ENCODE results near the gene PCSK6.

PCSK6 gene

DNA sequence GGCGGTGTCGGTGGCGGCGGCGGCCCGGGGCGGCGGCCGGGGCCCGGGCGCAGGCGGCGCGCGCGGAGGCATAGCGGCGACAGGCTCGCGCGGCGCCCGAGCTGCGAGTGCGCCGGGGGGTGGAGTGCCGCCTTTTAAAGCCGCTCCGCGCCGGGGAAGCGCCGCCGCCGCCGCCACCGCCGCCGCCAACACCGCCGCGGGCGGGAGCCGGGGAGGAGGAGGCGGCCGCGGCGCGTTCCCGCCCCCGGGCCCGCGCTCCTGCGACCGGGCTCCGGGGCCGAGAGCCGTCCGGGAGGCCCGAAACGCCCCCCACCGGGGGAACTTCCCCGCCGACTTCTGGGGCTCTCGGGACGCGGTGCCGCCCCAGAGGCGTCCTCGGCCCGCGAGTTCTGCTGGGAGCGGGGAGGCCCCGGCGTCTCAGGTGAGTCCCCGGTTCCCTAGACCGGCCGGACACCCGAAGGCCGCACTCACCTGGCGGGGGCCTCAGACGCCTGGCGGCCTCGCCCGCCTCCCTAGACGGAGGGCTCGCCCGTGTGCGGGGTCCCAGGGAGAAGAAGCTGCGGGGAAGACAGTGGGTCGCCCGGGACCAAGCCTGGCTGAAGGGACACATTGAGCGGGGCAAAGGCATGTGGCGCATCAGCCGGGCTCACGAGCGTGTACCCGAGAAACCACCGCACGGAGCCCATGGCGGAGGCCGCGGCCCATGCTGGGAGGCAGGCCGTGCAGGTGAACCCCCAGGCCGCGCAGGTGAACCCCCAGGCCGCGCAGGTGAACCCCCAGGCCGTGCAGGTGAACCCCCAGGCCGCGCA is at the start of gene PCSK6:
Gene PCSK6, minus strand, starts transcription at position 109 of the 809 bp plus-strand sequence. Its CDS starts 37 bp downstream, at position 72.
- no peak for DNase-seq (ENCODE audit: low read depth, low spot score)
- H3K27ac ChIP-seq: no peak within 1 kb of the TSS

DNA sequence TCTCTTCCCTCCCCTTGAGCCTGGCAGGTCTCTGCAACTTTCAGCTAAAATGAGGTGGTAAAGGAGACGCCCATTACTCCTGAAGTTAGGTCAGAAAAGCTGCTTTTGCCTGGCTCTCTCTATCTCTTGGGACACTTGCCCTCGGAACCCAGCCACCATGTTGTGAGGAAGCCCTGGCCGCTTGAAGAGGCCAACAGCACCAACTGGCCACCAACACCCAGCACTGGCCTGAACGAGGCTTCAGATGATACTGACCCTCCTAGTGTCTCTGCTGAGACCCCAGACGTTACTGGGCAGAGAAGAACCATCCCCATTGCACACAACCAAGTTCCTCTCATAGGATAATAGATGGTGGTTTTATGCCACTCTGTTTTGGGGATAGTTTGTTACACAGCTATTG is 49.5 kb upstream of the PCSK6 start:
- DNase-seq (ENCODE audit: low read depth, low spot score): no peak
- no peak overlapping the region for H3K27ac ChIP-seq

DNA sequence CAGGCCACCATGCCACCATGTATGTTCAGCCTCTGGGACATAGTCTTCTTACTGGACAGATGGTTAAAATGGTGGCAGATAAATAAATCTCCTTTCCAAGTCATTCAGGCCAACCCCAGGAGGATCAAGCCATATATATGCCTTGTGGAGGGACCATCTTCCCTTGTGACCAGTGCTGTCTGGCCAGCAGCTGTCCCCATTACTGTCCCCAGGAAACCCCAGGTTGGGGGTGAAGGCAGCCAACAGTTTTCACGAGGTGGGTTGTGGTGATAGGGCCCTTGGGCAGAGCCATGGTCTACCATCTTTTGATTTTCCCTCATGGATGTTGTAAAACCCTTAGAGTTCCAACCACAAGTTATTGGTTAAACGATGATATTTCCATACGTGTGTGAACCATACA is 48.7 kb upstream of the PCSK6 start:
- H3K27ac ChIP-seq: no peak overlapping the region
- no peak for DNase-seq (ENCODE audit: low read depth, low spot score)

DNA sequence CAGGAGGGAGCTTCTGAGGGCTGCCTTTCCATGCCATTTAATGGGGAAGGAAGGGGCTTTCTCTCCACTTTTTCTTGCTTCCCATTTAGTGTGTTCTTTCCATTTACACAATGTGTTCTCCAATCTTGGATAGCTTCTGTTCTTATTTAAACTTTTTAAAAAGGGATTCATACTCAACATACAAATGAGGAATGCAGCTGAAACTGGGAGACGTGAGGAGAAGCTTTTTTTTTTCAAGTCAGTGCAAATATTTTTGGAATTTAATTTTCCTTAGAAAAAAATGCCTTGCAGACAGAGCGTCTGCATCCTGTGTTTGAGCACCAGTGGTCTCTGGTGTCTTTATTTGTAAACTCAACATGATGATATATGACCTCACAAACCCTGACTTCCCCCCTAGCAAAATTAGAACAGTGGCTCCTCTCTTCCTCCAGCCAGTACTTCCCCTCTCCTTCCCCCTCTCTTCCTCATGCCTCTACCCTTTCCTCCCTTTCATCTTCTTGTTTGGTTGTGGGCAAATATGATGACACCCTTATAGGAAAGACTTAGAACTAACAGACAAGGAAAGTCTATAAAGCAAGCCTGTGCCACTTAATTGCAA is 48.1 kb upstream of the PCSK6 start:
- no peak for DNase-seq (ENCODE audit: low read depth, low spot score)
- no peak overlapping the region for H3K27ac ChIP-seq

DNA sequence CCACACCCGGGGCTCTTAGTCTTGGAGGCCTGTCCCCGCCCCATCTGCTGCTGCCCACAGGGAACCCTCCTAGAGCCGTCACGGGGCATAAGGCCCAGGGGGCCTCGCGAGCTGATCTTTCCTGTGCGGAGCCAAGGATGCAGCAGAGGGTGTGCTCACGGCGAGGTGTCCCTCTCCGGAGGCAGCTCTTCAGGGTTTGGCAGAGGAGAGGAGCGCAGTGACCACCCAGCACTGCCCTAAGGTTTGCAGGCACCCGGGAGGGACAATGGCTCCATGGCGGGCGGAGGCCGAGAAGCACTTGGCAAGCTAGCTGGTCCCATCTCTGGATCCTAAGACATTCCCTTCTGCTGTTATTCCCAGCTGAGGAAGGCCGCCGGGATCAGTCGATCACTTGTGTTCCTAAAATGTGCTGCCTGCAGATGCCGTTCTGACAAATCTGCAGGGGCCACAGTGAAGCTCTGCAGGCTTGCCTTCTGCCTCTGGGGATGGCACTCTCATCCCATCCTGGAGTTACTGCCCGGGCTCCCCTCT is 47.4 kb upstream of the PCSK6 start:
- no peak for DNase-seq (ENCODE audit: low read depth, low spot score)
- no peak overlapping the region for H3K27ac ChIP-seq

DNA sequence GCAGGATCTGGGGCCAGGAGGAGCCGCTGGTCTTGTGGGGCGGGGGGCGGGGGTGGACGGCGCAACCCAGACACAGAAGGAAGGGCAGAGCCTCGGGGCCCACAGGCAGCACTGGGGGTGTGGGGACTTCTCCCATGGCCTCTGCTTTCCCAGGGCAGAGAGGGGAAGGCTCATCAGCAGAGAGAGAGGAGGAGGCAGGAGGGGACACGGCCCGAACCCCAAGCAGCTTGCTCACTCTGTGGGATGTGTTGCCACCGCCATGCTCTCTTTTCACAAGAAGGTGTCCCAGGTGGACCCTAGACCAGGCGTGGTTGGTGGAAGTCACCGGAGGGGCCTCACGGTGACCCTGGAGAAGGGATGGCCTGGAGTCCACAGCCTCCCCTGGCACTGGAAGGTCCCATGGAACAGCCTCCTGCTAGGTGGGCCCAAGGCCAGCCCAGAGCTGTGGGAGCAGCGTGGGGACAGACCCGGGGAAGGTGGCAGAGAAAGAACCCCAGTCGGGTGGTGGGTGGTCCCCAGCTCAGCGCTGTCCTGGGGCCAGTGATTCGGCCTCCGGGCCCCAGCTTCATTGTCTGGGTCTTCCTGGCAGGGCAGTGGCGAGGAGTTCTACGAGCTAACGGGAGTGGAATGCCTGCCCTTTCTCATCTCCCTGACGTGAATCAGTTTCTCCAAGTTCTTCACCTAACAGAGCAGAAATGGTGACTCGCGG is 46.8 kb upstream of the PCSK6 start:
- no peak for DNase-seq (ENCODE audit: low read depth, low spot score)
- H3K27ac ChIP-seq: no peak overlapping the region

DNA sequence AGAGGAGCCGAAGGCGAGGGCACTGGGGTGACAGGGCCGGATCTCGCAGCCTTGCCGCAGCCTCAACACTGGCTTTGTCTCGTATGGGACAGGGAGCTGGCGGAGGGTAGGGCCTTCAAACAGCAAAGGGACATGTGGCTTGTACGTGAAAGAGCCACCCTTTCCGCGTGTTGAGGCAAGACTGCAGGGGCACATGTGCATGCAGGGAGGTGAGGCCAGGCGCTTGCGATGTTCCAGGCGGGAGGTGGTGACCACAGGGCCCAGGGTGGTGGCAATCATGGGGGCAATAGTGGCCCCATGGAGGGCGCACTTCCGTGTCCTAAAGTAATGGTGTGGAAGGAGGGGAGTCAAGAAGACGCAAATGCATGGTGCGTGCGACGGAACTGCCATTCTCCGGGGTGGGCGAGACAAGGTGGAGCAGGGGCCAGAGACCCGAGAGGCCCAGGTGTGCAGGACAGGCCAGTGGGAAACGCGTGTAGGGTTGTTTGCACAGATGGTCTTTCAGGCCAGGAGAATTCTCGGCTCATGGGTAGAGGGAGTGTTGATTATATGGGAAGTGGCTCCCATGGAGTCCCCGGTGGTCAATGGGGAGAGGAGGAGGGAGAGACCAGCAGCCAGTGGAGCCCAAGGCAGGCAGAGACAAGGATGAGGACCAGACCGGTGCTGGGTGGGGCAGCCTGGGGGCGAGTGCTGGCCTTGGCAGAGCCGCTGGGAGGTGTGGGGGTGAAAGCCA is 45.8 kb upstream of the PCSK6 start:
- no peak overlapping the region for H3K27ac ChIP-seq
- no peak for DNase-seq (ENCODE audit: low read depth, low spot score)

DNA sequence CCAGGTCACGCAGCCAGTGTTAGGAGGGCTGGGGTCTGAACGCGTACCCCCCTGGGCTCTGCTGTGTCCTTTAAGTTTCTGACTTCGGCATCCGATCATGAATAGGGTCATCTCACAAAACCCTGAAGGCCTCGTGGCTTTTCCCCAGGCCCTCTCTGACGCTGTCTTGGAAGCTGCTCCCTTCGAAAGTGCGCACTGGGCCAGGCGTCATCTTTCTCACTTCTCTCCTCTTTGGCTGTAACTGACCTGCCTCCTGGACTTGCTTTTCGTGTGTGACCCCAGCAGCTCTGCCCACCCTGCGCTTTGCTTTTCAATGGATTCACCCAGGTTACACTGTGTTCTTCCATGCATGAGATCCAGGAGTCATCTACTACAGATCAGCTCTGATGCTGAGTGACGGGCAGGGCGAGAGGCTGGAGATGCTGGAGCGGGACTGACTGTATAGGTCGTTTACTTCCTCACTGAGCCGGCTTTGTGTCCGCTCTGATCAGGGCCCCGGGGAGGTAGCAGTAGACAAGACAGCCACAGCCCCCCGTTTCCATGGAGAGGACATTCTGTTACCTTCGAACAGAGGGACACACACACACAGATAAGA is 45.0 kb upstream of the PCSK6 start:
- no peak for DNase-seq (ENCODE audit: low read depth, low spot score)
- no peak overlapping the region for H3K27ac ChIP-seq

DNA sequence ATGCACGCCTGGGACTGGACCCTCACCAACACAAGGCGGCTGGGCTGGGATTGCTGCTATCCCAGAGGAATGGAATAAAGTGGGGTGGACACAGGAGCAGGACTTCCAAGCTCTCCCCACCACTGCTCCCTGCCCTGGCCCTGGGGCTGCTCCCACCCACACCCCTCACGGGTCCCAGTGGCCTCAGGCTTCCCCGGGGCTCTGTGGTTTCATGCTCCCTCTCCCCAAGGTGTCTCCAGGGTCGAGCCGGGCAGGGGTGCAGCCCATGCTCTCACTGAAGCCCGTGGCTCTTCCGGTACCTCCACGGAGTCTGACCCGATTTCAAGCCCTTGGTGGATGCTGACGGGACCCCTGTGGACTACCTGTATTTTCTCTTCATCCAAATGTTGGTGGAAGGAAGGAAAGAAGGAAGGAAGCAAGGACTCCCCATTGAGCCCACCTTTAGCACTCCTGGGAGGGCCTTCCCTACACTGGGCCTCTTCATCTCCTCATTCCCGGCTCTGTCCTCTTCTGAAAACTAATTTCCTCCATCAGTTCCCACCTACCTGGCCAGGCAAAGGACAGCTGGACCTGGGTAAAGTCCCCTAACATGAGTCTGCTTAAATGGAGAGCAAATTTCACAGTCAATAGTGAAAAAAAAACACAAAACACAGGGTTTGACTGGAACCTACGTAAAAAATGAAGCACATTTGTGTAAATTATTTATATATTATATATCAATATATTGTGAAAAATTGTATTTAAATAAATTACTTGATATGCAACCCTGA is 44.0 kb upstream of the PCSK6 start:
- no peak overlapping the region for H3K27ac ChIP-seq
- no peak for DNase-seq (ENCODE audit: low read depth, low spot score)

DNA sequence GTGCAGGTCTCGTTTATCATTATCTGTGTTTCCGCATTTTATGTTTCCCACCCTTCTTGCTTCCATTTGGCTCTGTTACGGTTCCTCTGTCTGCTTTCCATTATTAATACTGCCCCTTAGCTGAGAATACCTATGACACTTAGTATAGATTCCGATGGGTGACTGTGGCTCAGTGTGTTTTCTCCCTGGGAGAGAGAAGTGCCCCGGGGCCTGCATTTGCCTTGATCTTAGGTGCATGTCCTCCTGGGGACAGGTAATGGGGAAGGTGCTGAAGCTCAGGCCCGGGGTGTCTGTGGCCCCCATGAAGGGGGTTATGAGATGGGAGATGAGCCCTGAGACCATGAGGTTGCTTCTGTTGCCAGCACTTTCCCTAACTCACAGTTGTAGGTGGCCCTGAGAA is 43.4 kb upstream of the PCSK6 start:
- no peak overlapping the region for H3K27ac ChIP-seq
- no peak for DNase-seq (ENCODE audit: low read depth, low spot score)

DNA sequence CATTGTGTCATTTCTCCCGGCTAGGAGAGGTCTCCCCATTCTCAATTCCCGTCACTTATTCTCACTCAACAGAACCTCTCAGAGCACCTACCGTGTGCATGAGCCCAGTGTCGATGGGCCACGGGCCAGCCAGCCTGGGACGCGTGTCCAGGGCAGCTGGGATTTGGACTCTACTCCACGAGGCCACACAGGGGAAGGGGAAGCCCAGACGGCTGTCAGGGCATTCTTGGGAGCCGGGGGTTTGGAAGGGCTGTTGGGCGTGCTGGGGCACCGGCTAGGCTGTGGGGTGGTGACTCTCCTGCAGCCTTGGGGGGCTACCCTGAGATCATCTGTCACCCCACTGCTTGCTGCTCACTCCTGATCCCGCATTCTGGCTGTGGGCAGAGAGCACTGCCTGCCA is 41.7 kb upstream of the PCSK6 start:
- H3K27ac ChIP-seq: no peak overlapping the region
- DNase-seq (ENCODE audit: low read depth, low spot score): no peak

DNA sequence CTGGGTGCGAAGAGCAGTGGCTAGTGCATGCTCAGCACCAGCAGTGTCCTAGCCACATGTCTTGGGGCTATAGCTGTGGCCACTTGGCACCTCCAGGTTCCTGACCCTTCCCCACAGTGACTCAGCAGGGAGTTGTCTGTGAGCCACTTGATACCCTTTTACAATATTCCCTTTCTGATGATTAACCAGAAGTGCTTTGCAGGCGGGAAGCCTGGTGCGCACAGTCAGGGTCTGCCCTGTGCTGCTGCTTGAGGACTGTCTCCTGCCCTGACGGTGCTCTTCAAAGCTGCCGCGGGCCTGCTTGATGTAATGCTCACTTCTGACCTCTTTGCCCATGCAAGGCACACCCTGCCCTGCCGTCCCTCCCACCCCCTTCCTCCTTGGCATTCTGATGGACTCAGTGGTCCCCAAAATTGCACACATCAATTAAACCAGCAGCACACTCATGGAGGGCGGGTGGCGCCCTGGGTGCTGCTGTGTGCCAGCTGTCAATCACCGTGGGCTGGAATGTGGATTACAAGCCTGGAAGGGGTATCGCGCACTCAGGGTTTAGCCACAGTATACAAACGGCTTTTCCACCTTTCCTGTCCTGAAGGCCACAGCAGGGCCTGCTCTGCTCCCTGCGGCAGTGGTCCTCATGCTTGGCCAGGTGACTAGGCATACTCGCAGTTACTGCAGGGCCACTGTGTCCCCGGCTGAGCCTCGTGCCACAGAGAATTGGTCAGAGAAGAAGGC is 40.9 kb upstream of the PCSK6 start:
- no peak overlapping the region for H3K27ac ChIP-seq
- DNase-seq (ENCODE audit: low read depth, low spot score): no peak

DNA sequence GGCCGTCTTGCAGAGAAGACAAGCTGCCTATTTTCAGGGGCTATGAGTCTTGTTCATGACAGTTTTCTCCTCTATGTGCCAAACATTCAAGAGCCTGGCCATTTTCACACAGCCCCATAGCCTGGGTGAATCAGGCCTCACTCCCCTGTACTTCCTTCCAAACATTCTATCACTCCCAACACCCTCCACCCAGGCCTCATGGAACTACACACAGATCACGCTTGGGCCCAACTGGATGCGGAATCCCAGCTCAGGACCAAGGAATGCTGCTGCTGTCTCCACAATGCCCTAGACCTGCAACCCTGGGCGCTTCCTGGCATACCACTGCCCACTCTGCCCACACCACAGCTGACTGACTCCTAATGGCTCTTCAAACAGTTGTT is 39.4 kb upstream of the PCSK6 start:
- no peak for DNase-seq (ENCODE audit: low read depth, low spot score)
- no peak overlapping the region for H3K27ac ChIP-seq

DNA sequence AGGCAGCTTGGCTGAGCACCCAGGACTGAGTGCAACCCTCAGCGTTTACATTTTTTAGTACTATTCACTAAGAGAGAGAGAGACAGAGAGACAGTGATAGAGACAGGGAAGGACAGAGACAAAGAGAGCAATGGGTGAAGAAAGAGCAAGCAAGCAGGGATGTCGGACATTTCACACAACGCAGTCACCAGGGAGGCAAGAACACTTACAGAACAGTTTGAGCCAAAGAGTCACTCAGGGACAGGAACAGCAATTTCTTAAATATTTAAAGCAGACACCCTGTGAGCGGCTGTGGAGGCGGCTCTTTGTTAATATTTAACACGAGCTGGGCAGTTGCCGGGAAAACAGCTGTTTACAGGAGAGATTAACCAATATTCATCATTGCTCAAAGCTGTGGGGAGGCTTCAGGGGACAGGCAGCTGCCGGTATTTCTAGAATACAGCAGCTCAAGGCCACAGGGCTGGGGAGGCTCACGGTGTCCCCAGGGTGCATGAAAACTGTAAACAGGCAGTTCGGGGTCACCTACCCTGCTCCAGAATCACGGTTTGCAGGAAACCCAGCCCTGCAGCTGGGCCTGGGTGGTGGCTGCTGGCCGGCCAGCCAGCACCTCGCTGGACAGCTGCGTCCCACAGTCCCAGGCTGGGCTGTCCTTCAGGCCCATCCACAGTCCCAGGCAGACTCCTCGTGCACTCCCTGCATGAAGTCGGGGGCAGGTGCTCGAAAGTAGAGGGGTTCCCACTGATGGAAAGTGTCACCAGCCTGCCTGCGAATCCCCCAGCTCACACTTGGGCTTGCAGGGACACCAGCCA is 38.8 kb upstream of the PCSK6 start:
- DNase-seq (ENCODE audit: low read depth, low spot score): no peak
- no peak overlapping the region for H3K27ac ChIP-seq

DNA sequence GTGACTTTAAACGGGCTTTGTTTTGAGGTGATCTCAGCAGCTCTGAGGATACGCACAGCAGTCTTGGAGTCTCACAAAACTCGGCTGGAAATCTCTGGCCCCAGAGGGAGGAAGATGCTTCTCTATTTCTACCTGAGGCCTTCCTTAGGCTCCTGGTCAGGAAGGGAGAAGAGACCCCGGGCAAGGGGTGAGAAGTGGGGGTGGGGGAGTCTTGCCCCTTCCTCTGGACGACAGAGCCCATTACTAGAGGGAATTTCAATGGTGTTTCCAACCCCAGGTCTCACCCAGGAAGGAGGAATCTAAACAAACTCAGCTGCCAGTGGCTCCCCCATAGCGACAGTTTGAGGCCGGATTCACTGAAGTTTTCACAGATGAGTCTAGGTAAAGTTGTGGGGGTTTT is 37.4 kb upstream of the PCSK6 start:
- no peak for DNase-seq (ENCODE audit: low read depth, low spot score)

DNA sequence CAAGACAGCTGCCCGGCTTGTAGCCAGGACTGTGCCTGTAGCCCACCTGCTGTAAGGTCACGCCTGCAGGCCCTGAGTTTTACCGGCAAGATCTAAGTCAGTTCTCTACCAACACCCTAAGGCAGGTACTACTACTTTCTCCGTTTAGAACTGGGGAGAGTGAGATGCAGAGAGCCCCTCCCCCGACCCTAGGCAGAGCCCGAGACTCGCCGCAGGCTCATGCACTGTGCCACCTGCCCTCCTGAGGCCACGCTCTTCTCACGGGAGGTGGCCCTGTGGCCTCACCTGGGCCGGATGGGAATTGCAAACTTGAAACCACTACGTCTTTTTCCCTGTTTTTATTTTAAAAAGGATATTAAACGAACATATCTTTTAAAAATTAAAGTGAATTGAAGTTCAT is 36.9 kb upstream of the PCSK6 start:
- no peak for DNase-seq (ENCODE audit: low read depth, low spot score)
- no peak overlapping the region for H3K27ac ChIP-seq

More for the DNA sequence above, 37.4 kb upstream of the PCSK6 start:
- no peak overlapping the region for H3K27ac ChIP-seq

DNA sequence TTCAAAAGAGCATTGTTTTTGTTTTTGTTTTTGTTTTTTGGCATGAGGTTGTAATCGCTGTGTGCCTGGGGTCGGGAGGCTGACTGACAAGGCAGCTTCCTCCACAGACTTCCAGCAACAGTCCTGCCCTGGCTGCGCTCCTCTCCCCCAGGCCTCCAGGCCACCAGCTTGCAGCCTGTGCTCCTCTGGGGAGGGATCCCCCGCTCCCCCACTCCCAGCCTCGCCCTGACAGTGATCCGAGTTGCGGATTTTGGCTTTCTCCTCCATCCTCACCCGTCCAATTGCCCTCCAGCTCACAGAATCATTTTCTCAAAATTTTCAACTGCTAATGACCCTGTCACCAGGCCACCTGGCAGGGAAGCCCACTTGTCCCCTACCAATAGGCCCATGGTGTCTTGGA is 36.5 kb upstream of the PCSK6 start:
- no peak overlapping the region for H3K27ac ChIP-seq
- DNase-seq (ENCODE audit: low read depth, low spot score): no peak

DNA sequence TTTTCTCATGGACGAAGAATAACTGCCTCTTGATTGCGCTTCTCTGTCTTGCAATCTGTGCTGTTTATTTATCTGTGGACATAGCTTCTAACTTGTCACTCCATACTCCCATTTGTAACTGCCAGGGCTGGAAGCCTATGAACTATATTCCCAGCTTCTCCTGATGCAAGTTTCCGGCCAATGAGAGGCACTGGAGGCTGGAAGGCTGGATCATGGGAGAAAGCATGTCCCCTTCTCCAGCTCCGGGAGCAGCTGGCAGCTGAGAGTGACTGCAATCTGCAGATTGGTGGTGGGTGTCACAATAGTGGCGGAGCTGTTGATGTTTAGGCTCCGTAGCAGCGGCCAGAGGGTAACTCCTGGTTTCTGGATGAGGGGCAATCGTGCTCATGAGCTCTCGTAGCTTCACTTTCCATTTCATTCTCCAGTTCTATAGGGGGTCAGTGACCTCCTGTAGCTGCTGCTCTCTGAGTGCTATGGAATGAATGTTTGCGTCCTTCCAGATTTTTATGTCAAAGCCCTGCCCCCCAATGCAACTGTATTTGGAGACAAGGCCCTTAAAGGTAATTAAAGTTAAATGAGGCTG is 35.7 kb upstream of the PCSK6 start:
- no peak for DNase-seq (ENCODE audit: low read depth, low spot score)
- no peak overlapping the region for H3K27ac ChIP-seq
